OCI-LY1 (cell line): ENCODE results near the gene IGF1R.

Experiments used
- H2AFZ ChIP-seq: fragments of 200-600 bp; sonication (generic), shearing (Covaris generic); 2 replicates; pipeline ENCODE4 v1.6.0; 2014; ENCODE audit warnings: antibody characterized with exemption, mild to moderate bottlenecking, low read length
- H3F3A ChIP-seq: fragments of 200-600 bp; sonication (generic), shearing (Covaris generic); 2 replicates; pipeline ENCODE4 v1.6.0; 2014; ENCODE audit warnings: mild to moderate bottlenecking, antibody characterized with exemption, low read length, moderate library complexity; ENCODE audit not compliant: insufficient read depth
- H3K27ac ChIP-seq: fragments of 200-600 bp; sonication (generic); 2 replicates; pipeline ENCODE4 v1.5.1; 2014; ENCODE audit warnings: low read length, mixed run types, mild to moderate bottlenecking, low read depth; ENCODE audit not compliant: poor library complexity, severe bottlenecking
- H3K27me3 ChIP-seq: fragments of 200-600 bp; sonication (generic); 2 replicates; pipeline ENCODE4 v1.6.0; 2014; ENCODE audit warnings: antibody characterized with exemption, mild to moderate bottlenecking, low read length, moderate library complexity; ENCODE audit not compliant: insufficient read depth
- H3K36me3 ChIP-seq: fragments of 200-600 bp; sonication (generic); 2 replicates; pipeline ENCODE4 v1.6.1; 2014; ENCODE audit warnings: mild to moderate bottlenecking, antibody characterized with exemption, low read length, moderate library complexity, mixed read lengths; ENCODE audit not compliant: insufficient read depth
- H3K4me1 ChIP-seq: fragments of 200-600 bp; sonication (generic); 2 replicates; pipeline ENCODE4 v1.5.1; 2014; ENCODE audit warnings: mild to moderate bottlenecking, low read length, moderate library complexity; ENCODE audit not compliant: insufficient read depth, severe bottlenecking
- H3K4me2 ChIP-seq: fragments of 200-600 bp; sonication (generic), shearing (Covaris generic); 2 replicates; pipeline ENCODE4 v1.6.1; 2014; ENCODE audit warnings: low read length
- H3K4me3 ChIP-seq: fragments of 200-600 bp; sonication (generic); 2 replicates; pipeline ENCODE4 v1.5.1; 2014; ENCODE audit warnings: low read length, low read depth, mild to moderate bottlenecking, mixed read lengths; ENCODE audit not compliant: poor library complexity, severe bottlenecking
- H3K79me2 ChIP-seq: fragments of 200-600 bp; shearing (Covaris generic); 2 replicates; pipeline ENCODE4 v1.6.1; 2016; ENCODE audit warnings: mixed run types, low read length, mixed read lengths; ENCODE audit not compliant: insufficient read depth
- H3K9ac ChIP-seq: fragments of 200-600 bp; sonication (generic), shearing (Covaris generic); 2 replicates; pipeline ENCODE4 v1.6.1; 2014; ENCODE audit warnings: mild to moderate bottlenecking, low read length, mixed read lengths
- H3K9me2 ChIP-seq: fragments of 200-600 bp; sonication (generic), shearing (Covaris generic); 2 replicates; pipeline ENCODE4 v1.6.1; 2014; ENCODE audit warnings: low read depth, mild to moderate bottlenecking, low read length, mixed read lengths
- H3K9me3 ChIP-seq: fragments of 200-600 bp; shearing (Covaris generic); 2 replicates; pipeline ENCODE4 v1.6.1; 2014; ENCODE audit warnings: low read length, mixed read lengths
- H4K20me1 ChIP-seq: fragments of 200-600 bp; sonication (generic), shearing (Covaris generic); 2 replicates; pipeline ENCODE4 v1.6.0; 2016; ENCODE audit warnings: mild to moderate bottlenecking, low read length; ENCODE audit not compliant: insufficient read depth
- CTCF ChIP-seq: fragments of 200-600 bp; sonication (generic), shearing (Covaris generic); IDR thresholded peaks from 2 replicates; pipeline ENCODE4 v1.5.1; 2017; ENCODE audit warnings: mild to moderate bottlenecking, antibody characterized with exemption, low read length, moderate library complexity, mixed read lengths
- EZH2 ChIP-seq: fragments of 200-600 bp; sonication (generic), shearing (Covaris generic); IDR thresholded peaks from 2 replicates; pipeline ENCODE4 v1.8.0; 2017; ENCODE audit warnings: borderline replicate concordance, mixed run types, mild to moderate bottlenecking, antibody characterized with exemption, low read length, moderate library complexity, mixed read lengths

The IGF1R gene

GRCh38 chr15:98699591-98700424 is 51.5 kb downstream of the IGF1R start:
- no peak overlapping the region for H3K9ac ChIP-seq
- no peak overlapping the region for H3K27ac ChIP-seq
- H4K20me1 ChIP-seq = no peaks in the 10 kb centered on the region
- H3K4me3 ChIP-seq = no peak overlapping the region
- peaks cover 8% of the 10 kb centered on the region; the same call in 1 of the 2 replicates for H3K27me3 ChIP-seq
- H3K79me2 ChIP-seq = no peaks in the 10 kb centered on the region
- no peaks in the 10 kb centered on the region for H3K9me2 ChIP-seq
- H3K4me1 ChIP-seq = no peaks in the 10 kb centered on the region
- H3K9me3 ChIP-seq = no peaks in the 10 kb centered on the region
- no peaks in the 10 kb centered on the region for H3K36me3 ChIP-seq
- H3F3A ChIP-seq = no peaks in the 10 kb centered on the region
- TF ChIP-seq EZH2 (no peak), CTCF (no peak)
- H3K4me2 ChIP-seq = no peak overlapping the region
- no peak overlapping the region for H2AFZ ChIP-seq

- H3K4me1 ChIP-seq = no peaks in the 10 kb centered on the region
- no peaks in the 10 kb centered on the region for H3K36me3 ChIP-seq
- no peak overlapping the region for H2AFZ ChIP-seq
- H3K4me3 ChIP-seq = no peak overlapping the region
- no peaks in the 10 kb centered on the region for H3F3A ChIP-seq
- H3K79me2 ChIP-seq = no peaks in the 10 kb centered on the region
- no peak overlapping the region for H3K4me2 ChIP-seq
- TF ChIP-seq CTCF (no peak), EZH2 (no peak)
- peaks cover 8% of the 10 kb centered on the region; the same call in 1 of the 2 replicates for H3K27me3 ChIP-seq
- no peaks in the 10 kb centered on the region for H4K20me1 ChIP-seq
- no peaks in the 10 kb centered on the region for H3K9me2 ChIP-seq
- no peaks in the 10 kb centered on the region for H3K9me3 ChIP-seq
- no peak overlapping the region for H3K9ac ChIP-seq
- no peak overlapping the region for H3K27ac ChIP-seq
Measured at GRCh38 chr15:98700519-98700918, 52.2 kb downstream of the IGF1R start.

GRCh38 chr15:98703126-98703685 is 54.9 kb downstream of the IGF1R start:
- Histone ChIP-seq H2AFZ (no peak overlapping the region), H3K9me3 (no peaks in the 10 kb centered on the region), H3K4me3 (no peak overlapping the region), H3K4me2 (no peak overlapping the region), H3K9me2 (no peaks in the 10 kb centered on the region), H4K20me1 (no peaks in the 10 kb centered on the region), H3K36me3 (no peaks in the 10 kb centered on the region), H3K27me3 (no peaks in the 10 kb centered on the region), H3F3A (no peaks in the 10 kb centered on the region), H3K27ac (no peak overlapping the region), H3K79me2 (no peaks in the 10 kb centered on the region), H3K9ac (no peak overlapping the region), H3K4me1 (no peaks in the 10 kb centered on the region)
- no peak for TF ChIP-seq CTCF
- TF ChIP-seq EZH2 = no peak
